Stimulated activated CD8-positive, alpha-beta memory T cell treated with anti-CD3 and anti-CD28 coated beads, Interleukin-7, amount 100 ng/mL, for 24 hours (primary cell): ENCODE data around the gene SIN3A.
"Not testable (repeated sequence)": the region's sequence is repeated elsewhere in the genome, so short reads cannot be mapped to it uniquely, and the experiment has no call there.

Source experiments
- DNase-seq: peaks from one replicate; pipeline ENCODE4 v3.0.0-alpha.2; 2020; ENCODE audit warnings: low read depth

The SIN3A gene

GRCh38 chr15:75451674-75452363 lies at the start of gene SIN3A:
TSS of gene SIN3A (minus strand) at chr15:75451690. CDS start at chr15:75430375, 21,315 bp downstream.
- peak; percentile 99 for DNase-seq

GRCh38 chr15:75493732-75494131 lies 42.2 kb upstream of the SIN3A start:
- no peak for DNase-seq

GRCh38 chr15:75483961-75484360 lies 32.5 kb upstream of the SIN3A start:
- no peak for DNase-seq

- not testable (repeated sequence) for DNase-seq
Observed at GRCh38 chr15:75483556-75483955, 32.1 kb upstream of the SIN3A start.

- no peak for DNase-seq
Observed at GRCh38 chr15:75483106-75483505, 31.6 kb upstream of the SIN3A start.

- not testable (repeated sequence) for DNase-seq
Observed at GRCh38 chr15:75480463-75480862, 29.0 kb upstream of the SIN3A start.

GRCh38 chr15:75479670-75480069 lies 28.2 kb upstream of the SIN3A start:
- no peak for DNase-seq

GRCh38 chr15:75477094-75477493 lies 25.6 kb upstream of the SIN3A start:
- not testable (repeated sequence) for DNase-seq

GRCh38 chr15:75468913-75469598 lies 17.6 kb upstream of the SIN3A start:
- no peak for DNase-seq

- no peak for DNase-seq
Observed at GRCh38 chr15:75460646-75461045, 9.2 kb upstream of the SIN3A start.

- no peak for DNase-seq
Observed at GRCh38 chr15:75459581-75459980, 8.1 kb upstream of the SIN3A start.

- no peak for DNase-seq
Observed at GRCh38 chr15:75456710-75457109, 5.2 kb upstream of the SIN3A start.

GRCh38 chr15:75455982-75456531 lies 4.6 kb upstream of the SIN3A start:
- DNase-seq: peak; percentile 8

- DNase-seq: peak; percentile 76
Observed at GRCh38 chr15:75455424-75455981, 4.0 kb upstream of the SIN3A start.

GRCh38 chr15:75454471-75455378 lies 3.2 kb upstream of the SIN3A start:
- peak; percentile 59 for DNase-seq

- peak; percentile 85 for DNase-seq
Observed at GRCh38 chr15:75453703-75454470, 2.4 kb upstream of the SIN3A start.

- peak; percentile 46 for DNase-seq
Observed at GRCh38 chr15:75452865-75453702, 1.6 kb upstream of the SIN3A start.

- peak; percentile 41 for DNase-seq
Observed at GRCh38 chr15:75452364-75452864, 924 bp upstream of the SIN3A start.

GRCh38 chr15:75451202-75451673 lies 252 bp downstream of the SIN3A start:
- DNase-seq: no peak
